ENCODE results near the gene C17orf113. TPM values are rescaled to one million over a fixed set of nuclear protein-coding genes. Genes with fewer than 3 reads are reported as not detected.

The C17orf113 gene
- total and polyA plus RNA-seq, 2 experiments from 2014 or later, result 0.46 to 1.1 TPM

- no peaks in the 10 kb centered on the region for H3K27me3 ChIP-seq
- WGBS (ENCODE audit: low lambda C conversion rate, missing lambda C conversion rate), result 94% methylated on average over 10 of the region's 10 CpGs
- no peaks in the 10 kb centered on the region for H4K20me1 ChIP-seq (ENCODE audit: insufficient read depth, poor library complexity, severe bottlenecking)
- no peak for DNase-seq (ENCODE audit: low spot score)
- no peaks in the 10 kb centered on the region for H3K9me3 ChIP-seq (ENCODE audit: low read depth)
- H2AFZ ChIP-seq, result no peak overlapping the region
- H3K27ac ChIP-seq, result no peak overlapping the region
- H3K9me2 ChIP-seq (replicated peaks; ENCODE audit: insufficient read depth), result no peaks in the 10 kb centered on the region
- no peaks in the 10 kb centered on the region for H3K79me2 ChIP-seq
- H3K36me3 ChIP-seq (replicated peaks; ENCODE audit: insufficient read depth, low read depth), result no peaks in the 10 kb centered on the region
- TF ChIP-seq EZH2 (IDR thresholded peaks at IDR 0.05; ENCODE audit: borderline replicate concordance), result no peak
- no peak for TF ChIP-seq EZH2phosphoT487 (IDR thresholded peaks at IDR 0.05; ENCODE audit: low read depth, severe bottlenecking, unreplicated experiment)
- TF ChIP-seq CTCF (IDR thresholded peaks at IDR 0.05; ENCODE audit: poor library complexity), result no peak
- H3K4me2 ChIP-seq, result no peak overlapping the region
- H3K4me3 ChIP-seq, result no peak overlapping the region
- no peaks in the 10 kb centered on the region for H3K4me1 ChIP-seq (ENCODE audit: insufficient read depth)
These were observed 9.6 kb downstream of the C17orf113 start for GRCh38 chr17:42040818-42041217.

- Histone ChIP-seq H2AFZ (no peak overlapping the region), H3K9me2 (replicated peaks; ENCODE audit: insufficient read depth) (no peaks in the 10 kb centered on the region), H4K20me1 (ENCODE audit: insufficient read depth, poor library complexity, severe bottlenecking) (no peaks in the 10 kb centered on the region), H3K9me3 (ENCODE audit: low read depth) (no peaks in the 10 kb centered on the region), H3K27me3 (no peaks in the 10 kb centered on the region), H3K4me1 (ENCODE audit: insufficient read depth) (no peaks in the 10 kb centered on the region), H3K4me3 (no peak overlapping the region), H3K36me3 (replicated peaks; ENCODE audit: insufficient read depth, low read depth) (no peaks in the 10 kb centered on the region), H3K79me2 (no peaks in the 10 kb centered on the region), H3K27ac (no peak overlapping the region), H3K4me2 (no peak overlapping the region)
- DNase-seq (ENCODE audit: low spot score), result no peak
- 98% methylated on average over 53 of the region's 77 CpGs for WGBS (ENCODE audit: low lambda C conversion rate, missing lambda C conversion rate)
- TF ChIP-seq CTCF (IDR thresholded peaks at IDR 0.05; ENCODE audit: poor library complexity) (no peak), EZH2phosphoT487 (IDR thresholded peaks at IDR 0.05; ENCODE audit: low read depth, severe bottlenecking, unreplicated experiment) (no peak), EZH2 (IDR thresholded peaks at IDR 0.05; ENCODE audit: borderline replicate concordance) (no peak)
These were observed 10.3 kb downstream of the C17orf113 start for GRCh38 chr17:42039794-42040763.

DNA sequence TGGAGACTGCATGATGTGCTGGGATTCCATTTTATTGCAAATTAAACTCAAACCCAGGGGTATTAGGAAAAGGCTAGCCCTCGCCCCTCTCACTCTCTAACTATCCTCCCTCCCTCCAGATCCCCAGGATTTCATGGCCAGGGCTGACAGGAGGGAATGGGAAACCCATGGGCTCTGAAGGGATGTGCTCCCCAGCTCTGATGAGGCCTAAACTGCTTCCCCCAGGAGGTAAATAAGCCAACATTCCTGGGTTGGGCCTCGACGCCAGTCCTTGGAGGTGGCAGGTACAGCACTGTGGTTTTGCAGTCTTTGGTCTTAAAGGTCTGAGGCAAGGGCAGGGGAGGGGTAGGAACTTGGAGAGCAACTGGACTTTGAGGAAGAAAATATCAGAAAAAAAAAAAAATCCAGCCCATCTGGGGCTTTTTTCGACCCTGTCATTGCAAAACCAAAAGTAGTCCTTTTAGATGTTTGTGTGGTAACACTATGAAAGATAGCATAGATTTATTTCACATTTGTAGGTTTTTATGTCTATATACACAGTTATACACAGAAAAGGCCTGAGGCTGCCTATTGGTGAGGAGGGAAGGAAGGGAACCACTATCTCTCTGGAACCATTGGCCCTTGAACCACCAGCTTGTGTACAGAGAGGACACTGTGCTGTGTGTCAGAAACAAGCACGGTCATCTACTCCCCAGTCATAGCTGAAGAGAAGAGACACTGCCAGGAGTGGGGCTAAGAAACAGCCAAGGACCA is 12.0 kb downstream of the C17orf113 start:
- H3K36me3 ChIP-seq (replicated peaks; ENCODE audit: insufficient read depth, low read depth), result no peaks in the 10 kb centered on the region
- DNase-seq (ENCODE audit: low spot score), result no peak
- H4K20me1 ChIP-seq (ENCODE audit: insufficient read depth, poor library complexity, severe bottlenecking), result no peaks in the 10 kb centered on the region
- no peaks in the 10 kb centered on the region for H3K79me2 ChIP-seq
- no peak overlapping the region for H3K27ac ChIP-seq
- 73% methylated on average over 5 of the region's 5 CpGs for WGBS (ENCODE audit: low lambda C conversion rate, missing lambda C conversion rate)
- H3K4me2 ChIP-seq, result no peak overlapping the region
- no peaks in the 10 kb centered on the region for H3K27me3 ChIP-seq
- no peaks in the 10 kb centered on the region for H3K4me1 ChIP-seq (ENCODE audit: insufficient read depth)
- TF ChIP-seq CTCF (IDR thresholded peaks at IDR 0.05; ENCODE audit: poor library complexity) (no peak), EZH2 (IDR thresholded peaks at IDR 0.05; ENCODE audit: borderline replicate concordance) (no peak), EZH2phosphoT487 (IDR thresholded peaks at IDR 0.05; ENCODE audit: low read depth, severe bottlenecking, unreplicated experiment) (no peak)
- no peaks in the 10 kb centered on the region for H3K9me2 ChIP-seq (replicated peaks; ENCODE audit: insufficient read depth)
- no peaks in the 10 kb centered on the region for H3K9me3 ChIP-seq (ENCODE audit: low read depth)
- H3K4me3 ChIP-seq, result no peak overlapping the region
- H2AFZ ChIP-seq, result no peak overlapping the region
